NB4 (cell line): ENCODE data around the gene ANKDD1A.

Experiments
- DNase-seq: peaks from one replicate; pipeline ENCODE4 v3.0.0; 2010; ENCODE audit warnings: low read depth
- H3K4me3 ChIP-seq: one replicate; pipeline ENCODE4 v1.5.1; 2011; ENCODE audit warnings: mild to moderate bottlenecking, low read depth, low read length, moderate library complexity
- MAX ChIP-seq: IDR thresholded peaks from 2 replicates; pipeline ENCODE4 v1.6.1; 2011; ENCODE audit warnings: low read depth, low read length
- MYC ChIP-seq: IDR thresholded peaks from 2 replicates; pipeline ENCODE4 v1.6.1; 2011; ENCODE audit warnings: low read depth, low read length
- POLR2A ChIP-seq: IDR thresholded peaks from 2 replicates; pipeline ENCODE4 v1.6.1; 2011; ENCODE audit warnings: mild to moderate bottlenecking; ENCODE audit not compliant: insufficient read length; ENCODE audit errors: extremely low read depth
- TF ChIP-seq, protein P1 (sequence below): IDR thresholded peaks from one replicate; pipeline ENCODE4 v1.5.1; 2012; ENCODE audit warnings: low read depth, low read length

ANKDD1A gene

GRCh38 chr15:64904189-64904588 lies 7.5 kb upstream of the ANKDD1A start:
- DNase-seq = no peak
- TF ChIP-seq MAX = no peak
- no peak for TF ChIP-seq MYC
- TF ChIP-seq, protein P1, sequence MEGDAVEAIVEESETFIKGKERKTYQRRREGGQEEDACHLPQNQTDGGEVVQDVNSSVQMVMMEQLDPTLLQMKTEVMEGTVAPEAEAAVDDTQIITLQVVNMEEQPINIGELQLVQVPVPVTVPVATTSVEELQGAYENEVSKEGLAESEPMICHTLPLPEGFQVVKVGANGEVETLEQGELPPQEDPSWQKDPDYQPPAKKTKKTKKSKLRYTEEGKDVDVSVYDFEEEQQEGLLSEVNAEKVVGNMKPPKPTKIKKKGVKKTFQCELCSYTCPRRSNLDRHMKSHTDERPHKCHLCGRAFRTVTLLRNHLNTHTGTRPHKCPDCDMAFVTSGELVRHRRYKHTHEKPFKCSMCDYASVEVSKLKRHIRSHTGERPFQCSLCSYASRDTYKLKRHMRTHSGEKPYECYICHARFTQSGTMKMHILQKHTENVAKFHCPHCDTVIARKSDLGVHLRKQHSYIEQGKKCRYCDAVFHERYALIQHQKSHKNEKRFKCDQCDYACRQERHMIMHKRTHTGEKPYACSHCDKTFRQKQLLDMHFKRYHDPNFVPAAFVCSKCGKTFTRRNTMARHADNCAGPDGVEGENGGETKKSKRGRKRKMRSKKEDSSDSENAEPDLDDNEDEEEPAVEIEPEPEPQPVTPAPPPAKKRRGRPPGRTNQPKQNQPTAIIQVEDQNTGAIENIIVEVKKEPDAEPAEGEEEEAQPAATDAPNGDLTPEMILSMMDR = no peak
- no peak for TF ChIP-seq POLR2A
- H3K4me3 ChIP-seq = no peak overlapping the region

DNA sequence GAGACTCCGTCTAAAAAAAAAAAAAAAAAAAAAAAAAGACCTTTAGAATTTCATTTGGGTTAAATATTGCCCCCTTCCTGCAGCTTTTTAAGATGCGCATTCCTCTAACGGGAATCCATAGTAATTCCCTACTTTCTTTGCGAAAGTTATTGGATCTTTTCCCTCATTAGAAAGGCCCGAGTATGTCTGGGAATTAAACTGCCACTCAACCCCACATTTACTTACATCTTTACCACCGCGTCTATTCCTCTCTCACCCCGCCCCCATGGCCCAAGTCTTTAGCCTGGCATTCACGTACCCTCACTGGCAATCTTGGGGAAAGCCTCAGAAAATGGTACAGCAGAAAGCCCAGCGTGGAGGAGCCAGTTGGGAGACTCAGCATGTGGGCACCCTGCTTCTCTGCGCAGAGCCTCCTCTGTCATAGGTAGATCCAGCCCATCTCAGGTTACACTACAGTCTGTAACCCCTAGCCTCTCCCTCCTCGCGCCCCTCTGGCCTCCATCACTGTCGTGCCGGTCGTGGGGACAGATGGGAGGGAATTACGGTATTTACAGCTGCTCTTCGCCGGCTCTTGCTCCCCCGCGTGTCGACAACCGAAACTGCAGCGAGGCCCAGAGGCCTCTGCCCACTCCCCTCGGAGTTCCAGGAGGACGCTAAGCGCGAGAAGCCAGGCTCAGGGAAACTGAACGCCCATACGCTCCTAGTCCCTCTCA lies 6.4 kb upstream of the ANKDD1A start:
- H3K4me3 ChIP-seq = no peak overlapping the region
- TF ChIP-seq MAX = no peak
- TF ChIP-seq, protein P1 = peak; percentile 61

GRCh38 chr15:64905941-64906340 lies 5.8 kb upstream of the ANKDD1A start:
- DNase-seq = no peak
- H3K4me3 ChIP-seq = no peak overlapping the region
- TF ChIP-seq, protein P1 = no peak
- TF ChIP-seq MYC (no peak), MAX (no peak), POLR2A (no peak)

More for the DNA sequence above, 6.4 kb upstream of the ANKDD1A start:
- DNase-seq = peak; percentile 67

DNA sequence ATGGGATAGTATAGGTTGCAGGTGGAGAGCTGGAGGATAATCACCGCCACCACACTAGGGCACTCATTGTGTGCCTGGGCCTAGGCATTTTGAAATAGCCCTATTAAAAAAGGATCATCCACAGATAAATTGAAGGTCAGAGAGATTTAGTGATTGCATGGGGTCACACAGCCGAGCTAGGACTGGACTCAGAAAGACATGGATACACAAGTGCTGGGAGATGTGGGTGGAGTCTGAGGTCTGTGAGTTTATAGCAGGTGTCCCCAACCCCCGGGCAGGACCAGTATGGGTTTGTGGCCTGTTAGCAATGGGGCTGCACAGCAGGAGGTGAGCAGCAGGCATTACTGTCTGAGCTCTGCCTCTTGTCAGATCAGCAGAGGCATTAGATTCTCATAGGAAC lies 5.3 kb upstream of the ANKDD1A start:
- no peak overlapping the region for H3K4me3 ChIP-seq
- no peak for TF ChIP-seq MYC
- TF ChIP-seq MAX = no peak
- TF ChIP-seq, protein P1 = no peak
- TF ChIP-seq POLR2A = no peak
- DNase-seq = peak; percentile 13

- TF ChIP-seq MAX (no peak), POLR2A (no peak), MYC (no peak)
- TF ChIP-seq, protein P1 = no peak
- DNase-seq = no peak
- no peak overlapping the region for H3K4me3 ChIP-seq
Measured at GRCh38 chr15:64907991-64908390, 3.7 kb upstream of the ANKDD1A start.

GRCh38 chr15:64909546-64909945 lies 2.2 kb upstream of the ANKDD1A start:
- no peak overlapping the region for H3K4me3 ChIP-seq
- DNase-seq = no peak
- no peak for TF ChIP-seq MYC
- TF ChIP-seq, protein P1 = no peak
- TF ChIP-seq POLR2A = no peak
- no peak for TF ChIP-seq MAX
